ENCODE results near the gene FAM32A.

FAM32A gene

GRCh38 chr19:16235811-16236652 is 50.8 kb downstream of the FAM32A start:
- no peaks in the 10 kb centered on the region for H3K27me3 Mint-ChIP-seq
- H3K4me1 Mint-ChIP-seq, result peaks cover 45% of the 10 kb centered on the region
- H3K27ac Mint-ChIP-seq, result peak overlapping the region; percentile 36
- H3K9me3 Mint-ChIP-seq, result no peaks in the 10 kb centered on the region
- peaks cover 14% of the 10 kb centered on the region for H3K36me3 Mint-ChIP-seq
- peak overlapping the region; percentile 3 for H3K4me3 Mint-ChIP-seq
